Omental fat pad (tissue), 4 donors: Measurements from ENCODE around the gene EIF3K. TPM values are rescaled to one million over a fixed set of nuclear protein-coding genes. Genes with fewer than 3 reads are reported as not detected.

Source experiments
- total RNA-seq, 4 donors: library from RNA; depleted of rRNA; stranded (reverse); fragments of >200 nt; gene quantifications; one replicate each; pipeline ENCODE4 v1.1.0, GENCODE V29; 2016

EIF3K gene
- total RNA-seq, 4 donors from 2014 or later = 364 to 556 (median 476) TPM

Other genes with a start within 250 kb of the EIF3K start
- gene PSMD8, start 244.6 kb upstream of the EIF3K start, total RNA-seq = 100 to 1,000 TPM; 177 to 505 (median 425) TPM
- gene GGN, start 231.2 kb upstream of the EIF3K start, total RNA-seq = not detected
- under 1 TPM in 3 of 4 donors, not detected in 1; 0.44 to 0.93 (median 0.84) TPM for gene SPRED3, start 230.5 kb upstream of the EIF3K start, total RNA-seq
- 10 to 100 TPM in 3 of 4 donors, 1 to 10 TPM in 1; 7.4 to 22.7 (median 10.6) TPM for gene FAM98C, start 216.1 kb upstream of the EIF3K start, total RNA-seq
- gene RASGRP4, start 193.0 kb upstream of the EIF3K start, total RNA-seq = 10 to 100 TPM in 2 of 4 donors, 1 to 10 TPM in 2; 5.8 to 27.6 (median 8.9) TPM
- 1 to 10 TPM; 1.9 to 3.6 (median 3.3) TPM for gene RYR1, start 185.5 kb upstream of the EIF3K start, total RNA-seq
- gene MAP4K1, start 1.2 kb upstream of the EIF3K start, total RNA-seq = 1 to 10 TPM; 1.5 to 3.2 (median 2.7) TPM
- gene ACTN4, start 28.5 kb downstream of the EIF3K start, total RNA-seq = 100 to 1,000 TPM; 290 to 517 (median 367) TPM
- gene CAPN12, start 125.3 kb downstream of the EIF3K start, total RNA-seq = 1 to 10 TPM; 1.0 to 2.5 (median 1.4) TPM
- not detected for gene LGALS7, start 154.3 kb downstream of the EIF3K start, total RNA-seq
- not detected for gene LGALS7B, start 170.0 kb downstream of the EIF3K start, total RNA-seq
- gene LGALS4, start 193.8 kb downstream of the EIF3K start, total RNA-seq = 1 to 10 TPM in 1 of 4 donors, under 1 TPM in 1, not detected in 2; 0.46 to 1.6 TPM
- gene ECH1, start 212.6 kb downstream of the EIF3K start, total RNA-seq = 100 to 1,000 TPM; 101 to 145 (median 128) TPM
- gene HNRNPL, start 230.8 kb downstream of the EIF3K start, total RNA-seq = 100 to 1,000 TPM; 138 to 180 (median 169) TPM